Chondrocyte (in vitro differentiated cells): Measurements from ENCODE around the gene EPHB1. TPM values are rescaled to one million over a fixed set of nuclear protein-coding genes. Genes with fewer than 3 reads are reported as not detected.

Experiments used
- DNase-seq: peaks from one replicate; pipeline ENCODE4 v3.0.0; 2021; ENCODE audit warnings: mixed read lengths, low spot score
- H3K27ac Mint-ChIP-seq: one replicate; pipeline ENCODE4 v1.8.0; 2021; ENCODE audit warnings: mild to moderate bottlenecking, moderate library complexity, mixed read lengths; ENCODE audit not compliant: unreplicated experiment
- H3K27me3 Mint-ChIP-seq: 2 replicates; pipeline ENCODE4 v1.8.0; 2021; ENCODE audit warnings: low read depth, mixed read lengths
- H3K36me3 Mint-ChIP-seq: 2 replicates; pipeline ENCODE4 v1.8.0; 2021; ENCODE audit warnings: low read depth, mixed read lengths
- H3K4me1 Mint-ChIP-seq: 2 replicates; pipeline ENCODE4 v1.8.0; 2021; ENCODE audit warnings: low read depth, mild to moderate bottlenecking, mixed read lengths
- H3K4me3 Mint-ChIP-seq: one replicate; pipeline ENCODE4 v1.8.0; 2021; ENCODE audit warnings: mild to moderate bottlenecking, moderate library complexity, mixed read lengths; ENCODE audit not compliant: unreplicated experiment
- H3K9me3 Mint-ChIP-seq: 2 replicates; pipeline ENCODE4 v1.8.0; 2021; ENCODE audit warnings: low read depth, mixed read lengths
- total RNA-seq: library from RNA; stranded (reverse); gene quantifications from 3 replicates; pipeline ENCODE4 v1.2.1, GENCODE V29; 2021
- TF ChIP-seq, protein P1 (sequence below): fragments of 200-600 bp; sonication (generic); IDR thresholded peaks from 2 replicates; pipeline ENCODE4 v1.5.0; 2021; ENCODE audit warnings: antibody characterized with exemption, mild to moderate bottlenecking, moderate library complexity

The EPHB1 gene
- total RNA-seq, 1 donor from 2014 or later, result 1.7 TPM

DNA sequence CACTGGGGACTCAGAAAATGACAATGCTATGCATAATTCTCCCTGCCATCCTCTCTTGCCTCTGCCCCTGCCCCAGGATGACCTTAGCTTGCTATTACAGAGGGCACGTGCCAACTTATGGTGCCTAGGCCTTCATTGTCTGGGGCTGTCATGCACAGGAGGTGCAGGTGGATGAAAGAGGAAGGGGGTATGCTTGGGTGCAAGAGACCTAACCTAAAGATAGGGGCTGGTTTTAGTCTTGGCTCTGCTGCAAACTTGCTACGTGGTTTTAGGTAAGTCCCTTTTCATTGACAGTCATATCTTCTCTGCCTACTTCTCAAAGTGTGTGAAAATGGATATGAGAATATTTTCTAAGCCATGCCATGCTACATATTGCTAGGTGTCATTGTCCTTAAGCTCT is 161.3 kb downstream of the EPHB1 start:
- Mint-ChIP-seq H3K9me3 (no peaks in the 10 kb centered on the region), H3K4me3 (no peak overlapping the region)
- no peak for DNase-seq

GRCh38 chr3:134956844-134957243 is 161.8 kb downstream of the EPHB1 start:
- TF ChIP-seq, protein P1, sequence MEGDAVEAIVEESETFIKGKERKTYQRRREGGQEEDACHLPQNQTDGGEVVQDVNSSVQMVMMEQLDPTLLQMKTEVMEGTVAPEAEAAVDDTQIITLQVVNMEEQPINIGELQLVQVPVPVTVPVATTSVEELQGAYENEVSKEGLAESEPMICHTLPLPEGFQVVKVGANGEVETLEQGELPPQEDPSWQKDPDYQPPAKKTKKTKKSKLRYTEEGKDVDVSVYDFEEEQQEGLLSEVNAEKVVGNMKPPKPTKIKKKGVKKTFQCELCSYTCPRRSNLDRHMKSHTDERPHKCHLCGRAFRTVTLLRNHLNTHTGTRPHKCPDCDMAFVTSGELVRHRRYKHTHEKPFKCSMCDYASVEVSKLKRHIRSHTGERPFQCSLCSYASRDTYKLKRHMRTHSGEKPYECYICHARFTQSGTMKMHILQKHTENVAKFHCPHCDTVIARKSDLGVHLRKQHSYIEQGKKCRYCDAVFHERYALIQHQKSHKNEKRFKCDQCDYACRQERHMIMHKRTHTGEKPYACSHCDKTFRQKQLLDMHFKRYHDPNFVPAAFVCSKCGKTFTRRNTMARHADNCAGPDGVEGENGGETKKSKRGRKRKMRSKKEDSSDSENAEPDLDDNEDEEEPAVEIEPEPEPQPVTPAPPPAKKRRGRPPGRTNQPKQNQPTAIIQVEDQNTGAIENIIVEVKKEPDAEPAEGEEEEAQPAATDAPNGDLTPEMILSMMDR, result no peak
- no peak for DNase-seq
- Mint-ChIP-seq H3K36me3 (no peaks in the 10 kb centered on the region), H3K4me3 (no peak overlapping the region), H3K27me3 (no peaks in the 10 kb centered on the region), H3K27ac (no peak overlapping the region), H3K9me3 (no peaks in the 10 kb centered on the region), H3K4me1 (no peaks in the 10 kb centered on the region)

More for the DNA sequence above, 161.3 kb downstream of the EPHB1 start:
- no peaks in the 10 kb centered on the region for H3K36me3 Mint-ChIP-seq
- H3K27ac Mint-ChIP-seq, result no peak overlapping the region
- H3K4me1 Mint-ChIP-seq, result no peaks in the 10 kb centered on the region
- no peaks in the 10 kb centered on the region for H3K27me3 Mint-ChIP-seq
- TF ChIP-seq, protein P1, result no peak

GRCh38 chr3:134959516-134959915 is 164.5 kb downstream of the EPHB1 start:
- Mint-ChIP-seq H3K27ac (no peak overlapping the region), H3K4me1 (no peaks in the 10 kb centered on the region), H3K27me3 (no peaks in the 10 kb centered on the region), H3K4me3 (no peak overlapping the region), H3K36me3 (no peaks in the 10 kb centered on the region), H3K9me3 (no peaks in the 10 kb centered on the region)
- TF ChIP-seq, protein P1, result no peak
- no peak for DNase-seq

GRCh38 chr3:134964226-134964625 is 169.2 kb downstream of the EPHB1 start:
- H3K4me1 Mint-ChIP-seq, result no peaks in the 10 kb centered on the region
- H3K27ac Mint-ChIP-seq, result no peak overlapping the region
- peaks cover 7% of the 10 kb centered on the region for H3K9me3 Mint-ChIP-seq
- TF ChIP-seq, protein P1, result no peak
- H3K4me3 Mint-ChIP-seq, result no peak overlapping the region
- H3K36me3 Mint-ChIP-seq, result peaks cover 1% of the 10 kb centered on the region
- DNase-seq, result no peak
- H3K27me3 Mint-ChIP-seq, result peaks cover 2% of the 10 kb centered on the region

DNA sequence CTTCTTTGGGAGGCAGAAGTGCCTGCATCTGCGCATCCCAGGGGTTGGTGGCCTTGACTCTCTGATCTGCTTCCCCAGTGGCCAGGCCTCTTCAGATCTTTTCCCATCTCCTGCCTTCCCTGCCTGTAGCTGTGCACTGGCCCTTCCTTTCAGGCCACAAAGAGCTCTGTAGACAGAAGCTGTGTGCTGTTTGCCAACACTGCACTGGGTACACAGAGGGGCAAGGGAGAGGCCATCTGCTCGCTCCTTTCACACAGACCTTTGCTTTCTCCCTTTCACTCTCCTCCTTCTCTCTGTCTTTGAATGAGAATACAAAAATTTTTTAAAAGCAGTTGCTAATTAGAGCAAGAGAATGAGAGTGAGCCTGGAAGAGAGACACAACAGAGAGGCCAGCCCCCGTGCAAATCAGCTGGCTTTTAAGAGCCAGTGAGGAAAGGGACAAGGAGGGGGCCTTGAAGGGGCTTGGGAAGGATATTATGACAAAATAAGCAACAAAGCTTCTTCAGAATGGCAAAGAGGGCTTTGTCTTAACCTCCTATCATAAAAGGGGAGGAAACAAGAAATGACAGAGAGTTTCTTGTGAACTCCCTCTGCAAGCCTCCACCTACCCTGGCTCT is 170.9 kb downstream of the EPHB1 start:
- Mint-ChIP-seq H3K36me3 (peaks cover 1% of the 10 kb centered on the region), H3K9me3 (peaks cover 8% of the 10 kb centered on the region), H3K4me3 (no peak overlapping the region), H3K27ac (no peak overlapping the region), H3K4me1 (no peaks in the 10 kb centered on the region), H3K27me3 (peaks cover 2% of the 10 kb centered on the region)
- TF ChIP-seq, protein P1, result no peak
- no peak for DNase-seq
